Measurements from ENCODE around the gene STX16. TPM values are rescaled to one million over a fixed set of nuclear protein-coding genes. Genes with fewer than 3 reads are reported as not detected.

Gene STX16
- total RNA-seq, 1 experiment from 2014 or later: 41.9 TPM

DNA sequence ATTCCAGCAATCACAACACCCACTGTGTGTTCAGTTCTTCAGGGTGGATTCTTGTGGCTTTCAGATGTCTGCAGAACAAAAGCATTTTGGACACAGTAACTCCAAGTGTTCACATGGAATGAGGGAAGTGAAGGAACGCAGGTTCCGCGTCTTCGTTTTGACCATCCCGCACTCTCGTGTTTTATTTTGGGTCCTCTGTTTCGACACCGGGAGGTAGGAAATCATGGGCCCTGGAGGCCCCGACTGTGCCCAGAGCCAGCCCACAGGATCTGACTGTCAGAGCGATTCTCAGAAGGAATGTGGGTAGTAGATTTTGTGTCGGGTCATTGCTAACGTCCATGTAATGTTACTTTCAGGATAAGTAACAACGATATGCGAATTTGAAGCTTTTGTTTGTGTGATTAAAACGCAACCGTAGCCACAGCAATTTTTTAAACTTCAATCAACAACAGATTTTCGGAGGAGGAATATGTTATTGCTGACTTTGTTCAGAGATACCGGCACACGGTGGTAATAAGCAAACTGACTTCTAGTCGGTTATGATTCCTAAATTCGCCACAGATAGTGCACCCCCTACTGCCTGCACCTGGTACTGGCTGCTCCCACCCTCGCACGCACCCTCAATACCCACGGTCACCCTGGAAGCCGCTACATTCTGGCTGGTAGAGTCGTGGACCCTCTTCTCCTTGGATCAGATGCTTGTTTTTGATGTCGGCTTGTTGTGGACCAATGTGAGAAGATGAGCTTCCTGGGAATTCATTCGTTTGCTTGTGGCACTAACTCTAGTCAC, 52.0 kb downstream of the STX16 start:
- in situ Hi-C loops (cut with HindIII; ENCODE audit: low pct_unique_long_range_greater_than_20kb, low sequenced_read_pairs): no loop called here
- ChIA-PET CTCF (interaction anchor here (0.6 kb wide), 2 partner anchors 95 to 121 kb away, joined by 3 to 5 read pairs; no protein-coding TSS in a partner anchor), POLR2A (no interaction called here)
- no peak overlapping the region for H3K4me3 ChIP-seq (ENCODE audit: low read depth in 2 of 2, low read length in 2 of 2)
- DNase-seq (ENCODE audit: low read depth, low spot score) (no peak), ATAC-seq (no peak)
- TF ChIP-seq, protein P1, sequence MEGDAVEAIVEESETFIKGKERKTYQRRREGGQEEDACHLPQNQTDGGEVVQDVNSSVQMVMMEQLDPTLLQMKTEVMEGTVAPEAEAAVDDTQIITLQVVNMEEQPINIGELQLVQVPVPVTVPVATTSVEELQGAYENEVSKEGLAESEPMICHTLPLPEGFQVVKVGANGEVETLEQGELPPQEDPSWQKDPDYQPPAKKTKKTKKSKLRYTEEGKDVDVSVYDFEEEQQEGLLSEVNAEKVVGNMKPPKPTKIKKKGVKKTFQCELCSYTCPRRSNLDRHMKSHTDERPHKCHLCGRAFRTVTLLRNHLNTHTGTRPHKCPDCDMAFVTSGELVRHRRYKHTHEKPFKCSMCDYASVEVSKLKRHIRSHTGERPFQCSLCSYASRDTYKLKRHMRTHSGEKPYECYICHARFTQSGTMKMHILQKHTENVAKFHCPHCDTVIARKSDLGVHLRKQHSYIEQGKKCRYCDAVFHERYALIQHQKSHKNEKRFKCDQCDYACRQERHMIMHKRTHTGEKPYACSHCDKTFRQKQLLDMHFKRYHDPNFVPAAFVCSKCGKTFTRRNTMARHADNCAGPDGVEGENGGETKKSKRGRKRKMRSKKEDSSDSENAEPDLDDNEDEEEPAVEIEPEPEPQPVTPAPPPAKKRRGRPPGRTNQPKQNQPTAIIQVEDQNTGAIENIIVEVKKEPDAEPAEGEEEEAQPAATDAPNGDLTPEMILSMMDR (IDR thresholded peaks at IDR 0.05): no peak
- TF ChIP-seq SIN3A (IDR thresholded peaks at IDR 0.05; ENCODE audit: borderline replicate concordance, insufficient read depth, low read depth, low read length) (no peak), POLR2AphosphoS5 (IDR thresholded peaks at IDR 0.05; ENCODE audit: low read depth, low read length) (no peak), TCF7L2 (IDR thresholded peaks at IDR 0.05; ENCODE audit: low read depth, low read length) (no peak)
- TF ChIP-seq, protein P2, sequence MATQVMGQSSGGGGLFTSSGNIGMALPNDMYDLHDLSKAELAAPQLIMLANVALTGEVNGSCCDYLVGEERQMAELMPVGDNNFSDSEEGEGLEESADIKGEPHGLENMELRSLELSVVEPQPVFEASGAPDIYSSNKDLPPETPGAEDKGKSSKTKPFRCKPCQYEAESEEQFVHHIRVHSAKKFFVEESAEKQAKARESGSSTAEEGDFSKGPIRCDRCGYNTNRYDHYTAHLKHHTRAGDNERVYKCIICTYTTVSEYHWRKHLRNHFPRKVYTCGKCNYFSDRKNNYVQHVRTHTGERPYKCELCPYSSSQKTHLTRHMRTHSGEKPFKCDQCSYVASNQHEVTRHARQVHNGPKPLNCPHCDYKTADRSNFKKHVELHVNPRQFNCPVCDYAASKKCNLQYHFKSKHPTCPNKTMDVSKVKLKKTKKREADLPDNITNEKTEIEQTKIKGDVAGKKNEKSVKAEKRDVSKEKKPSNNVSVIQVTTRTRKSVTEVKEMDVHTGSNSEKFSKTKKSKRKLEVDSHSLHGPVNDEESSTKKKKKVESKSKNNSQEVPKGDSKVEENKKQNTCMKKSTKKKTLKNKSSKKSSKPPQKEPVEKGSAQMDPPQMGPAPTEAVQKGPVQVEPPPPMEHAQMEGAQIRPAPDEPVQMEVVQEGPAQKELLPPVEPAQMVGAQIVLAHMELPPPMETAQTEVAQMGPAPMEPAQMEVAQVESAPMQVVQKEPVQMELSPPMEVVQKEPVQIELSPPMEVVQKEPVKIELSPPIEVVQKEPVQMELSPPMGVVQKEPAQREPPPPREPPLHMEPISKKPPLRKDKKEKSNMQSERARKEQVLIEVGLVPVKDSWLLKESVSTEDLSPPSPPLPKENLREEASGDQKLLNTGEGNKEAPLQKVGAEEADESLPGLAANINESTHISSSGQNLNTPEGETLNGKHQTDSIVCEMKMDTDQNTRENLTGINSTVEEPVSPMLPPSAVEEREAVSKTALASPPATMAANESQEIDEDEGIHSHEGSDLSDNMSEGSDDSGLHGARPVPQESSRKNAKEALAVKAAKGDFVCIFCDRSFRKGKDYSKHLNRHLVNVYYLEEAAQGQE (IDR thresholded peaks at IDR 0.05; ENCODE audit: insufficient read depth in 1 of 2, low read depth in 2 of 2, low read length in 1 of 2): no peak
- intact Hi-C loops (cut with micrococcal nuclease; ENCODE audit: unreplicated experiment): no loop called here
- H3K27ac ChIP-seq (ENCODE audit: low read length): no peak overlapping the region
- H3K4me1 ChIP-seq (ENCODE audit: control insufficient read depth, insufficient read depth, low read length): no peaks in the 10 kb centered on the region
- no peaks in the 10 kb centered on the region for H3K27me3 ChIP-seq (ENCODE audit: control insufficient read depth, insufficient read depth, low read length)
- 0 out of 2 replicates have a peak, but pooled peaks cover 2% of the 10 kb centered on the region for H3K36me3 ChIP-seq (ENCODE audit: control insufficient read depth, insufficient read depth, low read length)
- H3K9me3 ChIP-seq (ENCODE audit: control insufficient read depth, insufficient read depth, low read depth, low read length): no peaks in the 10 kb centered on the region
- TSS peak; percentile 27 for BruUV-seq (replicated peaks)

DNA sequence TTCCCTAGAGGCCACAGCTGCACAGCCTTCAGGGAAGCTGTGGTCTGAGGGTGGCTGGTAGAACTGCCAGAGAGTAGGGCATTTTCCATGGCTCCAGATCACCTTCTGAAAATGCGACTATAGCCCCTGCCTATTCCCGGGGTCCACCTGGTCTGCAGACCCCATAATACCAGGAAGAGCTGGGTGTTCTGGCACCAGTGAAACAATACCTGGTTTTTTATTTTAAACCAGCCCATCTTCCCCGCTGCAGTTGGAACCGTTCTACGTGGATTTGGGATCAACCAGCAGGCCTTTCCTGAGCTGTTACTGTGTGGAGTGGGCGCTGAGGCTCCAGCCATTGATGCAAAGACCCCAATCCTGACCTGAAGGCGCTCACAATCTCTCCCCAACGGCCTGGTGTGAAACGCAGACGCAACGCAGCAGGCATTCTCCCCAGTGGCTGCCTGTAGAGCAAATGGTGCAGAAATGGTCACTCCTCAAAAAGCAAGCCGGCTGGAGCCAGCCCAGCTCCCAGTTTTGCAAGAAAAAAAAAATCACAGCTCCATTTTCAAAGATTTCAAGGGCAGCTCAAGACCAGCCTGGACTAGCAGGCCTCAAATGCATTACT, 52.8 kb downstream of the STX16 start:
- Histone ChIP-seq H3K9me3 (ENCODE audit: control insufficient read depth, insufficient read depth, low read depth, low read length) (no peaks in the 10 kb centered on the region), H3K27me3 (ENCODE audit: control insufficient read depth, insufficient read depth, low read length) (no peaks in the 10 kb centered on the region), H3K4me3 (ENCODE audit: low read depth in 2 of 2, low read length in 2 of 2) (no peak overlapping the region), H3K4me1 (ENCODE audit: control insufficient read depth, insufficient read depth, low read length) (no peaks in the 10 kb centered on the region), H3K36me3 (ENCODE audit: control insufficient read depth, insufficient read depth, low read length) (0 out of 2 replicates have a peak, but pooled peaks cover 2% of the 10 kb centered on the region), H3K27ac (ENCODE audit: low read length) (no peak overlapping the region)
- no peak for TF ChIP-seq POLR2AphosphoS5 (IDR thresholded peaks at IDR 0.05; ENCODE audit: low read depth, low read length)
- intact Hi-C loops (cut with micrococcal nuclease; ENCODE audit: unreplicated experiment) (no loop called here), in situ Hi-C loops (cut with HindIII; ENCODE audit: low pct_unique_long_range_greater_than_20kb, low sequenced_read_pairs) (no loop called here)
- ATAC-seq (no peak), DNase-seq (ENCODE audit: low read depth, low spot score) (no peak)
- ChIA-PET CTCF (interaction anchor here (0.6 kb wide), 2 partner anchors 94 to 120 kb away, joined by 3 to 5 read pairs; no protein-coding TSS in a partner anchor), POLR2A (no interaction called here)
- no TSS peak for BruUV-seq (replicated peaks)
